PC-3 (cell line): ENCODE data around the gene ERV3-1.

Experiments used
- CTCF ChIP-seq: fragments of 300-600 bp; sonication (generic); conservative IDR thresholded peaks from 2 replicates; pipeline ENCODE4 v1.5.1; 2017; ENCODE audit warnings: antibody characterized with exemption, low read depth, mild to moderate bottlenecking, low read length
- EZH2phosphoT487 ChIP-seq: fragments of 300-600 bp; sonication (generic); IDR thresholded peaks from 2 replicates; pipeline ENCODE4 v1.6.1; 2018; ENCODE audit warnings: mild to moderate bottlenecking, antibody characterized with exemption, low read length, borderline replicate concordance

DNA sequence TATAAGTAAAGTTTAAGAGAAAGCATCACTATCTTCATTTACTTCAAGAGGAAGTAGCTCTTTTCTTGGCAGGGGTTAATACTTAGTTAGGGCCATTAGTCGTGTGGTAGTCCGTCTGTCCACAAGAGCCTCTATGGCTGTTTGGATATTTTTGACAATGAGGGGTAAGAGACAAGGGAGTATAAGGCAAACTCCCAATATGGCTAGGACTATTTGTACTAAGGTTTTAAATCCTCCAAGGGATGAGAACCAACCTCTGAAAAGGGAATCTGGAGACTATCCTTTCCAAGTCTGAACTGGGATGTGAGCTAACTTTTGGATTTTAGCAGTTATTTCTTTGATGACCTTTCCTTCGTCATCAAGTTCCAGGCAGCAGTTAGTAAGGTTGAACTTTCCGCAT, 15.6 kb downstream of the ERV3-1 start, which contains the start of gene ZNF117:
- TF ChIP-seq CTCF (no peak), EZH2phosphoT487 (no peak)
